GM12892 (cell line): ENCODE measurements around the gene SLC22A12.

ENCODE experiments used
- DNase-seq: peaks from one replicate; pipeline ENCODE4 v3.0.0; 2011; ENCODE audit not compliant: insufficient read length
- FAIRE-seq: peaks from 2 replicates; lab custom pipeline; 2011; peaks lifted over from hg19 to GRCh38; lab: Jason Lieb, UNC
- POLR2A ChIP-seq: IDR thresholded peaks from 2 replicates; pipeline ENCODE4 v1.6.1; 2011; ENCODE audit warnings: low read depth, low read length, control low read depth
- POLR2AphosphoS5 ChIP-seq: IDR thresholded peaks from 2 replicates; pipeline ENCODE4 v1.6.1; 2011; ENCODE audit warnings: low read depth, low read length, control low read depth
- TAF1 ChIP-seq: IDR thresholded peaks from 2 replicates; pipeline ENCODE4 v1.6.1; 2011; ENCODE audit warnings: low read depth, mild to moderate bottlenecking, control low read depth, low read length, borderline replicate concordance

The SLC22A12 gene

DNA sequence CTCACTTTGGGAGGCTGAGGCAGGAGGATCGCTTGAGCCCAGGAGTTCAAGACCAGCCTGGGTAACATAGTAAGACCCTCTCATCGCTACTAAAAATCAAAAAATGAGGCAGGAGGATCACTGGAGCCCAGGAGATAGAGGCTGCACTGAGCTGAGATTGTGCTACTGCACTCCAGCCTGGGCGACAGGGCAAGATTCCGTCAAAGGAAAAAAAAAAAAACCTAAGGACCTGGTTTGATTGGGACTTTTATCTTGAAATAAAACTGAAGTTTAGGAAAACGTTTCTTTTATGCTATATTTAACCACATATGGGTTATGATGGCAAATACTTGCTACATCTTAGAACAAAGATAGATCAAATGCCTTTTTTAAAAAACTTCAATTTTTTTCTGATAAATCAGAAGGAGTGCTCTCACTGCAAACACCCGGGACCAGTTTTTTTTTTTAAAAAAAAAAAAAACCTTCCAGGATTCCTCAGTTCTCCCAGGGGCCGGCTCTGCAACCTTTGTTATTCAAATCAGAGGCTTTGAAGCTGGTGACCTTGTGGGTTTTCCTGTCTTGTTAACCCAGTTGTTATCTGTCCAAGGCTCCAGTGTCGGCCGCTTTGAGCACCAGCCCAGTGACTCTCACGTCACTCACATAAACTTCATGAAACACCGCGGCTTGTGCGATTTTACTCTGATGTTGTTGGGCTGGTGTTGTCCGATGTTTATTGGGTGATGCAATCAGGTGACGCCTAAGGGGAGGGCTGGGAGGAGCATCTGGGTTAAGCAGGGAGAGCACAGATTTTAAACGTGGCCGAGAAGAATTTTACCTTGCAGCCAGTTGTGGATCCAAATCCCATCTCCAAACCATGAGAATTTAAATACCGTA is 24.7 kb upstream of the SLC22A12 start:
- FAIRE-seq (no peak), DNase-seq (no peak)
- TF ChIP-seq TAF1 (no peak), POLR2AphosphoS5 (no peak), POLR2A (no peak)

GRCh38 chr11:64566915-64567891 is 23.8 kb upstream of the SLC22A12 start:
- no peak for FAIRE-seq
- TF ChIP-seq POLR2AphosphoS5 (no peak), POLR2A (no peak), TAF1 (no peak)
- no peak for DNase-seq

GRCh38 chr11:64568041-64568571 is 22.9 kb upstream of the SLC22A12 start:
- DNase-seq = no peak
- FAIRE-seq = no peak
- no peak for TF ChIP-seq POLR2A
- no peak for TF ChIP-seq TAF1
- no peak for TF ChIP-seq POLR2AphosphoS5

DNA sequence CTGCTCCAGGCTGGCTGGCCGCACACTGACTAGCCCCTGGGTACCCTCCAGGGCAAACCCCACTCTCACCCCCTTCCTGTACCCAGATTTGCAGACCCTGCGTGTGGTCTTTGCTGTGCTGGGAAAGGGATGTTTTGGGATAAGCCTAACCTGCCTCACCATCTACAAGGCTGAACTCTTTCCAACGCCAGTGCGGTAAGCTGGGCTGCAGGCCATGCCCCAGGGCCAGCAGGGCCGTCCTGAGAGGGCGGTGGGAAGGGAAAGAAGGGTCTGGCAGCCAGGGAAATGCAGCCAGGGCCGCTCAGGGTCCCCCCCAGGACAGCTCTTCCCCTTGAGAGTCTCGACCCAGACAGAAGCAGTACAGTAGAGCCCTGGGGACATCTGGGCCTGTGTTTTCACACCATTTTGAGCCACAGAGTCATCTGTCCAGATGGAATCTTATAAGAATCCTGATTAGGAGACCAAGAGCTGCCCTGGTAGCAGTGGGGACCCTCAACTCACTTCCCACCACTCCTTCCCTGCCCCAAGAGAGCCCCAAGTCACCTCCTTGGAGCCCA is 22.4 kb upstream of the SLC22A12 start:
- no peak for DNase-seq
- TF ChIP-seq POLR2AphosphoS5 (no peak), POLR2A (no peak), TAF1 (no peak)
- no peak for FAIRE-seq

DNA sequence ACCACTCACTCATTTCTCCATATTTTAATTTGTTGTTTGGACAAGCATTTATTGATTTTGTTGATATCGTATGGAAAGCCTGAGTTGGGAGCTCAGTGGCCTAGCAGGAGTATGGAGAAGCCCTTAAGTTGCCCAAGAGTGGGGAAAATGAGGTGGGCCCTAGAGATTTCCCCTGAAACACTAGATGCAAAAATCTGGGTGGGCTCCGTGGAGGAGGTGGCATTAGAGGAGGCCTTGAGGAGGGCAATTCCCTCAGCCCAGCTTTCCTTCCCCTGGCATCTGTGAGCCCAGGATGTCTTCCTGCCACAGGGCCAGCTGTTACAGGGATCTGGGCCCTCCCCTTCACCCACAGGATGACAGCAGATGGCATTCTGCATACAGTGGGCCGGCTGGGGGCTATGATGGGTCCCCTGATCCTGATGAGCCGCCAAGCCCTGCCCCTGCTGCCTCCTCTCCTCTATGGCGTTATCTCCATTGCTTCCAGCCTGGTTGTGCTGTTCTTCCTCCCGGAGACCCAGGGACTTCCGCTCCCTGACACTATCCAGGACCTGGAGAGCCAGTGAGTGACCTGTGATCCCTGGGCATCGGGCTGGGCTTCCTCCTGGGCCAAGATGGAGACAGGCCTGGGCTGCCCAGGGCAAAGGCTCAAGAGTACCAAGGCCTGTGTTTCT is 21.6 kb upstream of the SLC22A12 start:
- TF ChIP-seq POLR2A (no peak), TAF1 (no peak), POLR2AphosphoS5 (no peak)
- FAIRE-seq = no peak
- no peak for DNase-seq

DNA sequence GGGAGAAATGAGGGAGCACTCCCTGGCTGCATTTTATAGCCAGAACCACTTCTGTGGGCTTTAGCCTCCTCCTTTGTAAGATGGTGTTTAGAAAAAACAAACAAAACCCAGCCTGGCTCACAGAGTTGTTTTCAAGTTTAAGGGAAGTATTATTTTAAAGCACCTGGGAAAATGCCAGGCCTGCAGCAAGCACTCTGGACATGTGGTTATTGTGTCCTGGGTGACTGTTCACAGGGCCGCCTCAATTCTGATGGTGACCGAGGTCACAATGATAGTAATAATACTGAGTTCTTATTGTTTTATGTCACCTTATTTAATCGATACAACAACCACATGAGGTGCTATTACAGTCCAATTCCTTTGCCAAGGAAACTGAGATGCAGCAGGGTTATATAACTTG is 20.7 kb upstream of the SLC22A12 start:
- FAIRE-seq = no peak
- DNase-seq = no peak
- no peak for TF ChIP-seq TAF1
- TF ChIP-seq POLR2A = no peak
- no peak for TF ChIP-seq POLR2AphosphoS5

GRCh38 chr11:64571050-64571409 is 20.0 kb upstream of the SLC22A12 start:
- no peak for DNase-seq
- no peak for TF ChIP-seq POLR2A
- TF ChIP-seq TAF1 = no peak
- no peak for TF ChIP-seq POLR2AphosphoS5
- FAIRE-seq = no peak

- FAIRE-seq = no peak
Measured at GRCh38 chr11:64571410-64572091, 19.5 kb upstream of the SLC22A12 start.

GRCh38 chr11:64572143-64572542 is 18.9 kb upstream of the SLC22A12 start:
- no peak for FAIRE-seq
- no peak for DNase-seq

More at GRCh38 chr11:64571410-64572091, 19.5 kb upstream of the SLC22A12 start:
- DNase-seq = no peak
- TF ChIP-seq TAF1 (no peak), POLR2AphosphoS5 (no peak)

DNA sequence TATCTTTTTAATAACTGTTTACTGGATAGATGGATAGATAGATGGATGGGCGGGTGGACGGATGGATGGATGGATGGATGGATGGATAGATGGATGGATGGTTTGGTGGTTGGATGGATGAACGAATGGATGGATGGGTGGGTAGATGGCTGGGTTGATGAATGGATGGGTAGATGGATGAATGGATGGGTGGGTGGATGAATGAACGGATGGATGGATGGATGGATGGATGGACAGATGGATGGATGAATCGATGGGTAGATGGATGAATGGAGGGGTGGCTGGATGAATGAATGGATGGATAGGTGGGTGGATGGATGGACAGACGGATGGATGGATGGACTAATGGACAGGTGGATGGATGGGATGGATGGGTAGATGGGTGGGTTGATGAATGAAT is 13.8 kb upstream of the SLC22A12 start:
- TF ChIP-seq TAF1 (no peak), POLR2AphosphoS5 (no peak), POLR2A (no peak)
- FAIRE-seq (no peak), DNase-seq (no peak)

More at GRCh38 chr11:64572143-64572542, 18.9 kb upstream of the SLC22A12 start:
- TF ChIP-seq POLR2A = no peak
- TF ChIP-seq TAF1 = no peak

GRCh38 chr11:64580412-64580811 is 10.6 kb upstream of the SLC22A12 start:
- no peak for FAIRE-seq
- no peak for DNase-seq

More at GRCh38 chr11:64580412-64580811, 10.6 kb upstream of the SLC22A12 start:
- TF ChIP-seq POLR2A = no peak
- TF ChIP-seq POLR2AphosphoS5 = no peak
- no peak for TF ChIP-seq TAF1
